Activated CD8-positive, alpha-beta memory T cell treated with anti-CD3 and anti-CD28 coated beads, Interleukin-2, amount 50 U/mL, for 4 hours (primary cell): ENCODE data around the gene COMTD1.
"Not testable (repeated sequence)": the region's sequence is repeated elsewhere in the genome, so short reads cannot be mapped to it uniquely, and the experiment has no call there.

Experiments used
- DNase-seq: peaks from one replicate; pipeline ENCODE4 v3.0.0-alpha.2; 2020

COMTD1 gene

GRCh38 chr10:75212343-75212742 lies 23.4 kb downstream of the COMTD1 start:
- DNase-seq = no peak

- DNase-seq = peak; percentile 22
Observed at GRCh38 chr10:75211007-75211691, 24.6 kb downstream of the COMTD1 start.

GRCh38 chr10:75210282-75211006 lies 25.3 kb downstream of the COMTD1 start, which contains the start of gene VDAC2:
VDAC2 (plus strand) TSS chr10:75210796; CDS start chr10:75211159, 363 bp downstream.
- DNase-seq = peak; percentile 96

- peak; percentile 79 for DNase-seq
Observed at GRCh38 chr10:75209921-75210281, 25.9 kb downstream of the COMTD1 start.

GRCh38 chr10:75209086-75209920 lies 26.5 kb downstream of the COMTD1 start:
- no peak for DNase-seq

GRCh38 chr10:75208181-75208580 lies 27.6 kb downstream of the COMTD1 start:
- no peak for DNase-seq

GRCh38 chr10:75207857-75208144 lies 28.0 kb downstream of the COMTD1 start:
- DNase-seq = no peak

- no peak for DNase-seq
Observed at GRCh38 chr10:75207079-75207856, 28.5 kb downstream of the COMTD1 start.

- not testable (repeated sequence) for DNase-seq
Observed at GRCh38 chr10:75206638-75207037, 29.1 kb downstream of the COMTD1 start.

- no peak for DNase-seq
Observed at GRCh38 chr10:75205908-75206307, 29.8 kb downstream of the COMTD1 start.

GRCh38 chr10:75203724-75204123 lies 32.0 kb downstream of the COMTD1 start:
- DNase-seq = no peak

- DNase-seq = not testable (repeated sequence)
Observed at GRCh38 chr10:75203046-75203620, 32.6 kb downstream of the COMTD1 start.

GRCh38 chr10:75202321-75203045 lies 33.3 kb downstream of the COMTD1 start:
- no peak for DNase-seq

GRCh38 chr10:75201793-75202307 lies 33.9 kb downstream of the COMTD1 start:
- DNase-seq = no peak

- not testable (repeated sequence) for DNase-seq
Observed at GRCh38 chr10:75199949-75200348, 35.8 kb downstream of the COMTD1 start.

- no peak for DNase-seq
Observed at GRCh38 chr10:75197906-75198305, 37.9 kb downstream of the COMTD1 start.

- no peak for DNase-seq
Observed at GRCh38 chr10:75197066-75197465, 38.7 kb downstream of the COMTD1 start.

GRCh38 chr10:75195035-75195763 lies 40.6 kb downstream of the COMTD1 start:
- DNase-seq = no peak

GRCh38 chr10:75194625-75195024 lies 41.1 kb downstream of the COMTD1 start:
- not testable (repeated sequence) for DNase-seq

GRCh38 chr10:75191821-75192568 lies 43.8 kb downstream of the COMTD1 start:
- DNase-seq = no peak
